HEK293 (cell line): ENCODE results near the gene SLC51A.
"Not testable (repeated sequence)": the region's sequence is repeated elsewhere in the genome, so short reads cannot be mapped to it uniquely, and the experiment has no call there.

Experiments used
- BCL11A ChIP-seq: fragments of 450-650 bp; formaldehyde crosslinking; IDR thresholded peaks from 2 replicates; pipeline ENCODE4 v1.5.1; 2016; ENCODE audit warnings: low read depth, missing biosample characterization, missing genetic modification characterization
- REST ChIP-seq: fragments of 450-650 bp; formaldehyde crosslinking; IDR thresholded peaks from 2 replicates; pipeline ENCODE4 v1.5.1; 2016; ENCODE audit warnings: missing biosample characterization, missing genetic modification characterization
- YY1 ChIP-seq: fragments of 450-650 bp; formaldehyde crosslinking; IDR thresholded peaks from 2 replicates; pipeline ENCODE4 v1.5.1; 2018; ENCODE audit warnings: missing biosample characterization, missing genetic modification characterization
- ZNF10 ChIP-seq: fragments of 450-650 bp; formaldehyde crosslinking; IDR thresholded peaks from 2 replicates; pipeline ENCODE4 v1.5.1; 2017; ENCODE audit warnings: missing biosample characterization, missing genetic modification characterization
- ZNF394 ChIP-seq: fragments of 450-650 bp; formaldehyde crosslinking; IDR thresholded peaks from 2 replicates; pipeline ENCODE4 v1.5.1; 2016; ENCODE audit warnings: missing biosample characterization, missing genetic modification characterization, mild to moderate bottlenecking, moderate library complexity, borderline replicate concordance
- ZSCAN30 ChIP-seq: fragments of 450-650 bp; IDR thresholded peaks from 2 replicates; pipeline ENCODE4 v1.5.1; 2018; ENCODE audit warnings: missing biosample characterization, mild to moderate bottlenecking, missing genetic modification characterization, moderate library complexity
- TF ChIP-seq, protein P1 (sequence below): fragments of 450-650 bp; formaldehyde crosslinking; IDR thresholded peaks from 2 replicates; pipeline ENCODE4 v1.5.1; 2016; ENCODE audit warnings: missing biosample characterization, missing genetic modification characterization
- TF ChIP-seq, protein P2 (sequence below): fragments of 450-650 bp; formaldehyde crosslinking; IDR thresholded peaks from 2 replicates; pipeline ENCODE4 v1.5.0; 2017; ENCODE audit warnings: missing biosample characterization, missing genetic modification characterization, borderline replicate concordance

GRCh38 chr3:196184169-196184432 lies 32.2 kb upstream of the SLC51A start:
- not testable (repeated sequence) for TF ChIP-seq REST (tag by site-specific recombination); YY1 (tag by site-specific recombination); ZSCAN30 (tag by site-specific recombination); ZNF394 (tag by site-specific recombination); ZNF10; BCL11A (tag by site-specific recombination)
- TF ChIP-seq, protein P1, sequence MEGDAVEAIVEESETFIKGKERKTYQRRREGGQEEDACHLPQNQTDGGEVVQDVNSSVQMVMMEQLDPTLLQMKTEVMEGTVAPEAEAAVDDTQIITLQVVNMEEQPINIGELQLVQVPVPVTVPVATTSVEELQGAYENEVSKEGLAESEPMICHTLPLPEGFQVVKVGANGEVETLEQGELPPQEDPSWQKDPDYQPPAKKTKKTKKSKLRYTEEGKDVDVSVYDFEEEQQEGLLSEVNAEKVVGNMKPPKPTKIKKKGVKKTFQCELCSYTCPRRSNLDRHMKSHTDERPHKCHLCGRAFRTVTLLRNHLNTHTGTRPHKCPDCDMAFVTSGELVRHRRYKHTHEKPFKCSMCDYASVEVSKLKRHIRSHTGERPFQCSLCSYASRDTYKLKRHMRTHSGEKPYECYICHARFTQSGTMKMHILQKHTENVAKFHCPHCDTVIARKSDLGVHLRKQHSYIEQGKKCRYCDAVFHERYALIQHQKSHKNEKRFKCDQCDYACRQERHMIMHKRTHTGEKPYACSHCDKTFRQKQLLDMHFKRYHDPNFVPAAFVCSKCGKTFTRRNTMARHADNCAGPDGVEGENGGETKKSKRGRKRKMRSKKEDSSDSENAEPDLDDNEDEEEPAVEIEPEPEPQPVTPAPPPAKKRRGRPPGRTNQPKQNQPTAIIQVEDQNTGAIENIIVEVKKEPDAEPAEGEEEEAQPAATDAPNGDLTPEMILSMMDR = not testable (repeated sequence)
- TF ChIP-seq, protein P2, sequence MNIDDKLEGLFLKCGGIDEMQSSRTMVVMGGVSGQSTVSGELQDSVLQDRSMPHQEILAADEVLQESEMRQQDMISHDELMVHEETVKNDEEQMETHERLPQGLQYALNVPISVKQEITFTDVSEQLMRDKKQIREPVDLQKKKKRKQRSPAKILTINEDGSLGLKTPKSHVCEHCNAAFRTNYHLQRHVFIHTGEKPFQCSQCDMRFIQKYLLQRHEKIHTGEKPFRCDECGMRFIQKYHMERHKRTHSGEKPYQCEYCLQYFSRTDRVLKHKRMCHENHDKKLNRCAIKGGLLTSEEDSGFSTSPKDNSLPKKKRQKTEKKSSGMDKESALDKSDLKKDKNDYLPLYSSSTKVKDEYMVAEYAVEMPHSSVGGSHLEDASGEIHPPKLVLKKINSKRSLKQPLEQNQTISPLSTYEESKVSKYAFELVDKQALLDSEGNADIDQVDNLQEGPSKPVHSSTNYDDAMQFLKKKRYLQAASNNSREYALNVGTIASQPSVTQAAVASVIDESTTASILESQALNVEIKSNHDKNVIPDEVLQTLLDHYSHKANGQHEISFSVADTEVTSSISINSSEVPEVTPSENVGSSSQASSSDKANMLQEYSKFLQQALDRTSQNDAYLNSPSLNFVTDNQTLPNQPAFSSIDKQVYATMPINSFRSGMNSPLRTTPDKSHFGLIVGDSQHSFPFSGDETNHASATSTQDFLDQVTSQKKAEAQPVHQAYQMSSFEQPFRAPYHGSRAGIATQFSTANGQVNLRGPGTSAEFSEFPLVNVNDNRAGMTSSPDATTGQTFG = not testable (repeated sequence)
